ENCODE results near the gene TRIP6.
A peak's percentile ranks its signal among the peaks of the same experiment; 100 is the strongest.

The TRIP6 gene

DNA sequence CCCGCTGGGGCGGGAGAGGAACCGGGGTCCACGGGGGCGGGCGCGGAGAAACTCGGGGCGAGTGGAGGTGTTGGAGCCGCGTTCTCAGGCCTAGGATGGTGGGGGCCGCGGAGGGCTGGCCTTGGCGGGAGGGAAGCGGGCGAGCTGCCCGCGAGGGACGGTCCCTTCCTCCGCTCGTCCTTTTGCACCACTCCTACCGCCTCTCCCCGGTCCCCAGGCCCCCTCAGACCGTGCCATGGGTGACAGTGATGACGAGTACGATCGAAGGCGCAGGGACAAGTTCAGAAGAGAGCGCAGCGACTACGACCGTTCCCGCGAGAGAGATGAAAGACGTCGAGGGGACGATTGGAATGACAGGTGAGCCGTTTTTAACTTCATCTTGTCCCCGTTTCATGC is 8.2 kb downstream of the TRIP6 start:
- DNase-seq: no peak

DNA sequence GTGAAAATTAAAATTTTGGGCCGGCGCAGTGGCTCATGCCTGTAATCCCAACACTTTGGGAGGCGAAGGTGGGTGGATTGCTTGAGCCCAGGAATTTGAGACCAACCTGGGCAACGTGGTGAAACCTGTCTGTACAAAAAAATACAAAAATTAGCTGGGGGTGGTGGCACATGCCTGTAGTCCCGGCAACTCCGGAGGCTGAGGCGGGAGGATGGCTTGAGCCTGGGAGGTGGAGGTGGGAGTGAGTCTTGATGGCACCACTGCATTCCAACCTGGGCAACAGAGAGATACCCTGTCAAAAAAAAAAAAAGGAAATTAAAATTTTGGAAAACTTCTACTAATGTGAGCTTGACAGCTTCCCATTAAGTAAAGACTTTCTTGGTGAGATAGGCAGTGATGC is 10.8 kb downstream of the TRIP6 start:
- no peak for DNase-seq

GRCh38 chr7:100878685-100879084 is 11.5 kb downstream of the TRIP6 start:
- DNase-seq: no peak

GRCh38 chr7:100879685-100880261 is 12.6 kb downstream of the TRIP6 start:
- no peak for DNase-seq

GRCh38 chr7:100880645-100881044 is 13.5 kb downstream of the TRIP6 start:
- no peak for DNase-seq

GRCh38 chr7:100881136-100881535 is 13.9 kb downstream of the TRIP6 start:
- DNase-seq: no peak

- DNase-seq: no peak
Observed at GRCh38 chr7:100882201-100882600, 15.0 kb downstream of the TRIP6 start.

DNA sequence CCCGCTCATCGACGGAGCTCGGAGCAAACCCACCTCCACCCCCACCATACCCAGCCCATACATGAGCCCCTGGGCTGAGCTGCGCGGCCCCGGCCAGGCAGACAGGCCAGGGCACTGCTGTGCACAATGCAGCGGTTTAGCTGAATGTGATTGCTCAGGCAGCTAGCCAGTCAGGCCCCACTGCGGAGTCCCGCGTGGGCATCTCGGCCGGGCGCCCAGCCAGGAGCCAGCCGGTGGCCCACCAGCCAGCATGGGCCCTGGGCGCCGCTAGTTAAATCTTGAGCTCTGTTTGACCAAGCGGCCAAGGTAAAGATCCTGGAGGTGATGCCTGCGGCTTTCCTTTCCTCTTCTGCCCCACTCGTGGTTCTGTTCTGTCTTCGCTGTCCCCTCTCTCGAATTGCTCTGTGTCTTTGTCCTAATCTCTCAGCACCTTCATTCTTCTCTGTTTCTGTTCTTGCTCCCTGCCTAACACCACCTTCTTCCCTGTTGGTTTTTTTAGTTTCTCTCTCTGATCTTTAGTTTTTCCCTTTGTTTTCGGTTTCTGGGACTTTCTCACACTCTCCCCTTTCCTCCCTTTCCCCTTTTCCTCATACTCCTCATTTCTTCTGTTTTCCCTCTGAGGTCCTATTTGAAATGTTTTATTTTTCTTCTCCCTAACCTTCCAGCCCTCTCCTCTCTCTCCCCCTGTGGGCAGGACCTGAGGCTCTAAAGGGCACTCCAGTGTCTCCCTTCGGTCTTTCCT is 15.8 kb downstream of the TRIP6 start:
- DNase-seq: no peak

DNA sequence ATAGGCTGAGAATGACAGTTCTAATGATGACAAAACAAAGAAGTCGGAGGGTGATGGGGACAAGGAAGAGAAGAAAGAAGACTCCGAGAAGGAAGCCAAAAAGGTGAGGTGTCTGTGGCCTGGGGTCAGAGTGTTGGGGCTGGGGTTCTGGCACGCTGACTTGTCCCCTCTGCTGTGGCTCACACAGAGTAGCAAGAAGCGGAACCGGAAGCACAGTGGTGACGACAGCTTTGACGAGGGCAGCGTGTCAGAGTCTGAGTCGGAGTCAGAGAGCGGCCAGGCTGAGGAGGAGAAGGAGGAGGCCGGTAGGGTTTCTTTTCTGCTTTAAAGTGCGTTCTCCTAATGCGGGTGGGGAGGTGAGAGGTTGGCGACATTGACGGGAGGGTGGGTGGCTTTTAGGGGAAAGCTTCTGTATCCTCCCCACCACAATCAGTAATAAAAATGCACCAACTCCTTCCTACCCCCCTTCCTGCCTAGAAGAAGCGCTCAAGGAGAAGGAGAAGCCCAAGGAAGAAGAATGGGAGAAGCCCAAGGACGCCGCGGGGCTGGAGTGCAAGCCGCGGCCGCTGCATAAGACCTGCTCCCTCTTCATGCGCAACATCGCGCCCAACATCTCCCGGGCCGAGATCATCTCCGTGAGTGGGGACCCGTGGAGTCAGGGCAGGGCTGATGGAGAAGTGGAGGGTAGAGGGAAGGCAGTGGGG is 17.7 kb downstream of the TRIP6 start:
- DNase-seq: peak; percentile 73

DNA sequence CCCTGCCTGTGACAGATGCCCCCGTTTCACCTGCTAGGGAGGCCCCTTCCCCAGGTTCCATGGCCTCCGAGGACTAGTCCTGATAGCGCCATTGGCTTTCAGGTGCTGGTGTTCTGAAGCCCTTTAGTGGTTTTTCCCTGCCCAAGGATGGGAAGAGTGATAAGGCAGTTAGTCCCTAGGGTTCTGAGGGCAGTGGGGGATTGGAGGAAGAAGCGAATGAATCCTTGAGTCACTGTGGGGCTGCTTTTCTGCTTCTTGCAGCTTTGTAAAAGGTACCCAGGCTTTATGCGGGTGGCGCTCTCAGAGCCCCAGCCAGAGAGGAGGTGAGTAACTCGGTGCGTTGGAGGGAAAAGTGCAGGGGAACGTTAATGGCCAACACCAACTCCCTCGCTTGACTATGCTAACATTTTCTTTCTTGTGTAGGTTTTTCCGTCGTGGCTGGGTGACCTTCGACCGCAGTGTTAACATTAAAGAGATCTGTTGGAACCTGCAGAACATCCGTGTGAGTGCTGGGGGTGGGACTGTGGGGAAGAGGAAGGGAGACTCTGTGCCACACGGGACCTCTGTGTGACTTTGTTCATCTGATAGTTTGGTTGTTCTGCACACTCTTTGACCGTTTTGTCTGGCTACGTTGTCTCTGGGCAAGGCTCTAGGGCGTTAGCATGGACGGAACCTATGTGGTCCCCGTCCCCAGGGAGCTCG is 18.4 kb downstream of the TRIP6 start:
- DNase-seq: no peak

DNA sequence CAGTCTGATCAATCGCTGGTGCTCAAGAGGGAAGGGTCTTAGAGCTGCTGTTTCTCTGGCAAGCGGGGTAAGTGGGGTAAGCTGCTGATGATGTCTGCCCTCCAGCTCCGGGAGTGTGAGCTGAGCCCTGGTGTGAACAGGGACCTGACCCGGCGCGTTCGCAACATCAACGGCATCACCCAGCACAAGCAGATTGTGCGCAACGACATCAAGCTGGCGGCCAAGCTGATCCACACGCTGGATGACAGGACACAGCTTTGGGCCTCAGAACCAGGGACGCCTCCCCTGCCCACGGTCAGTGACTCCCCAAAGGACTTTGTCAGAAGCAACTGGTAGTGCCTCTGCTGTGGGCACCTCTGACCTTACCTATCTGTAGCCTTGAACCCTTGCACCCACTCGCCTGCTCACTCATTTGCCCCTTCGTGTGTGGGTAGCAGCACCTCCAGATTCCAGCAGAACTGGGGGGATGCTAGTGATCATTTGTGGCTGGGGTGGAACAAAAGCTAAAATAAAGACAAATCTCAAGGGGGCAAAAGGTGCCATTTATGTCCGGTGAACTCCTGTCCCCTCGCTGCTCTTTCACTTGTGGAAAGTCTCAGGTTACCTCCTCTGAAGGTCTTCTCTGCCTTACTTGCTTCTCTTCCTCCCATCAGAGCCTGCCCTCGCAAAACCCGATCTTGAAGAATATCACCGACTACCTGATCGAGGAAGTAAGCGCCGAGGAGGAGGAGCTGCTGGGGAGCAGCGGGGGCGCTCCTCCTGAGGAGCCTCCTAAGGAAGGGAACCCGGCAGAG is 19.2 kb downstream of the TRIP6 start:
- no peak for DNase-seq

- DNase-seq: no peak
Observed at GRCh38 chr7:100886936-100887515, 19.8 kb downstream of the TRIP6 start.

DNA sequence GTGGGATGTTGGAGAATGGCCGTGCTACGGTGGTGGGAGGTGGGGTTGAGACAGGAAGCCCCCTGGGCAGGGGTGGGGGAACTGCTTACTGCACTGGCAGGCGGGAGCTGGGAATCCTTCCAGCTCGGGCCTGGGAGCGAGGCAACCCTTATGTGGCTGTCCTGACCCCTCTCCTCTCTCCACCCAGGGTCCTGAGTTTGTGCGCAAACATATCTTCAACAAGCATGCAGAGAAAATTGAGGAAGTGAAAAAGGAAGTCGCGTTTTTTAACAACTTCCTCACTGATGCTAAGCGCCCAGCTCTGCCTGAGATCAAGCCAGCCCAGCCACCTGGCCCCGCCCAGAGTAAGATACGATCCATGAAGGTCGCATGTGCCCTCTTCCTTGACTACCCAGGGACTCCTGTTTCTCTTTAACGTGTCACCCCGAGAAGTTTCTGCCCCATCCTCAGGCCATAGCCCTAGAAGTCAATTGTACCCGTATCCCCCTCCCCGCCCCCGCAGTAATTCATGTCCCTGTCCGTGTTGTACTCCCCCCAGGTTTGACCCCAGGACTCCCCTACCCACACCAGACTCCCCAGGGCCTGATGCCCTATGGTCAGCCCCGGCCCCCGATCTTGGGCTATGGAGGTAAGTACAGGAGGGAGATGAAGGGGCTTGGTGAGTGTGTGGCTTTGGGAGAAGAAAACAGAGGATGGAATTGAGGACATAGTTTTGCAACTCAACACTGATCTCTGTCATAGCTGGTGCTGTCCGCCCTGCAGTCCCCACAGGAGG is 20.5 kb downstream of the TRIP6 start:
- peak; percentile 73 for DNase-seq

DNA sequence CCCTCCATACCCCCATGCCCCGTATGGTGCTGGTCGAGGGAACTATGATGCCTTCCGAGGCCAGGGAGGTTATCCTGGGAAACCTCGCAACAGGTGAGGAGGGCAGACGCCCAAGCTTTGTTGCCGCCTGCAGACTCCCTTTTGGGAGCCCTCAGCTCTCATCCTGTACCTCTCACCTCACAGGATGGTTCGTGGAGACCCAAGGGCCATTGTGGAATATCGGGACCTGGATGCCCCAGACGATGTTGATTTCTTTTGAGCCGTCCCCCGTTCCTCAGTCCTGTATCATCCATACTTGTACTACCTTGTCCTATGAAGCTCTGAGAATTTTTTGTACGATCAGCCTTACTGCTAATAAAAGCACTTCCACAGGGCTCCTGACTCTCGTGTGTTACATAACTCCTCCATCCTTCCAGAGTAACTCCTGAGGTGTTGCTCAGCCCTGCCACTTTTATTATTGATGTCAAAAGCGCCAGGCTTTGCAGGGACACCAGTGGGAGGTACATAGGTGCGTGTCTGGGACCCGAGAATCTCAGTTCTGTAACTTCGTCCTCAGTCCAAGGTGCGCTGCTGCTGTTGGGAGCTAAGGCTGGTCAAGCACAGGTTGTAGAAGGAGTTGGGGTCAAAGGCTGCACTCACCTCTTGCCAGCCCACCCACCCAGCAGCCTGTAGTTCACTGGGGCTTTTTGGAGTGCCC is 21.3 kb downstream of the TRIP6 start:
- no peak for DNase-seq

GRCh38 chr7:100888988-100889750 is 22.0 kb downstream of the TRIP6 start, which contains the start of gene UFSP1:
UFSP1 (minus strand) TSS chr7:100889715; CDS start chr7:100889271, 444 bp downstream.
- no peak for DNase-seq

- DNase-seq: no peak
Observed at GRCh38 chr7:100890653-100891567, 23.7 kb downstream of the TRIP6 start.

- DNase-seq: no peak
Observed at GRCh38 chr7:100891568-100892247, 24.5 kb downstream of the TRIP6 start.
